Trophoblast cell (in vitro differentiated cells and primary cell): ENCODE data around the gene LEMD2.

Experiments
- DNase-seq, 2 donors: peaks; one replicate each; pipeline ENCODE4 v3.0.0-alpha.2; 2016
- H2AFZ ChIP-seq: 2 replicates; pipeline ENCODE4 v1.6.1; 2013; ENCODE audit warnings: low read length, moderate library complexity, mild to moderate bottlenecking; ENCODE audit not compliant: insufficient read depth, poor library complexity
- H2AK5ac ChIP-seq: 2 replicates; pipeline ENCODE4 v1.6.1; 2013; ENCODE audit warnings: mild to moderate bottlenecking, low read length
- H2BK120ac ChIP-seq: 2 replicates; pipeline ENCODE4 v1.6.1; 2013; ENCODE audit warnings: low read length, mild to moderate bottlenecking, moderate library complexity; ENCODE audit not compliant: insufficient read depth, poor library complexity
- H2BK12ac ChIP-seq: 2 replicates; pipeline ENCODE4 v1.6.1; 2013; ENCODE audit warnings: mild to moderate bottlenecking, low read length, moderate library complexity
- H2BK5ac ChIP-seq: 2 replicates; pipeline ENCODE4 v1.6.1; 2013; ENCODE audit warnings: low read length, low read depth, moderate library complexity, mild to moderate bottlenecking; ENCODE audit not compliant: poor library complexity
- H3K14ac ChIP-seq: 2 replicates; pipeline ENCODE4 v1.6.1; 2013; ENCODE audit warnings: mild to moderate bottlenecking, low read length
- H3K18ac ChIP-seq: 2 replicates; pipeline ENCODE4 v1.6.1; 2013; ENCODE audit warnings: mild to moderate bottlenecking, low read length
- H3K23ac ChIP-seq: 2 replicates; pipeline ENCODE4 v1.6.1; 2013; ENCODE audit warnings: low read length
- H3K27ac ChIP-seq: 2 replicates; pipeline ENCODE4 v1.5.1; 2013; ENCODE audit warnings: low read depth, mild to moderate bottlenecking, inconsistent platforms, low read length, moderate library complexity
- H3K27me3 ChIP-seq: 2 replicates; pipeline ENCODE4 v1.6.1; 2013; ENCODE audit warnings: inconsistent platforms, mild to moderate bottlenecking, low read length, moderate library complexity; ENCODE audit not compliant: insufficient read depth
- H3K36me3 ChIP-seq, 2 experiments: 1 replicate in 1 of 2; 2 replicates in 1 of 2; pipeline ENCODE4 v1.6.1; 2013; ENCODE audit warnings: low read length in 2 of 2, mild to moderate bottlenecking in 2 of 2, moderate library complexity in 1 of 2; ENCODE audit not compliant: insufficient read depth in 2 of 2, control insufficient read depth in 1 of 2
- H3K4ac ChIP-seq: 2 replicates; pipeline ENCODE4 v1.6.1; 2013; ENCODE audit warnings: low read depth, mild to moderate bottlenecking, low read length, moderate library complexity
- H3K4me1 ChIP-seq, 2 experiments: 1 replicate in 1 of 2; 2 replicates in 1 of 2; pipeline ENCODE4 v1.6.1; 2013; ENCODE audit warnings: low read length in 2 of 2, mild to moderate bottlenecking in 2 of 2, moderate library complexity in 1 of 2; ENCODE audit not compliant: insufficient read depth in 2 of 2, control insufficient read depth in 1 of 2
- H3K4me2 ChIP-seq: 2 replicates; pipeline ENCODE4 v1.6.1; 2013; ENCODE audit warnings: inconsistent platforms, mild to moderate bottlenecking, low read length, moderate library complexity
- H3K4me3 ChIP-seq: 2 replicates; pipeline ENCODE4 v1.5.1; 2013; ENCODE audit warnings: mild to moderate bottlenecking, low read depth, low read length, inconsistent platforms
- H3K79me1 ChIP-seq: one replicate; pipeline ENCODE4 v1.6.1; 2013; ENCODE audit warnings: low read length
- H3K79me2 ChIP-seq: 2 replicates; pipeline ENCODE4 v1.6.1; 2013; ENCODE audit warnings: low read length, mild to moderate bottlenecking; ENCODE audit not compliant: control insufficient read depth, insufficient read depth, poor library complexity
- H3K9ac ChIP-seq: 2 replicates; pipeline ENCODE4 v1.6.1; 2013; ENCODE audit warnings: mild to moderate bottlenecking, low read length
- H3K9me3 ChIP-seq: 2 replicates; pipeline ENCODE4 v1.6.1; 2013; ENCODE audit warnings: low read depth, mild to moderate bottlenecking, control low read depth, inconsistent platforms, low read length; ENCODE audit not compliant: insufficient read depth
- H4K12ac ChIP-seq: 2 replicates; pipeline ENCODE4 v1.6.1; 2013; ENCODE audit warnings: low read depth, mild to moderate bottlenecking, low read length, moderate library complexity
- H4K8ac ChIP-seq: 2 replicates; pipeline ENCODE4 v1.6.1; 2013; ENCODE audit warnings: low read depth, mild to moderate bottlenecking, low read length, moderate library complexity
- H4K91ac ChIP-seq: one replicate; pipeline ENCODE4 v1.6.1; 2013; ENCODE audit warnings: low read depth, mild to moderate bottlenecking, low read length, moderate library complexity
- WGBS: extraction: QIAGEN DNeasy Blood & Tissue Kit; methylation state at CpG from one replicate; pipeline ENCODE4 v1.1.7; 2013; ENCODE audit warnings: missing lambda C conversion rate; ENCODE audit not compliant: insufficient read length, insufficient coverage; ENCODE audit errors: extremely low coverage; 5-methylcytosine and 5-hydroxymethylcytosine counted together

The LEMD2 gene

DNA sequence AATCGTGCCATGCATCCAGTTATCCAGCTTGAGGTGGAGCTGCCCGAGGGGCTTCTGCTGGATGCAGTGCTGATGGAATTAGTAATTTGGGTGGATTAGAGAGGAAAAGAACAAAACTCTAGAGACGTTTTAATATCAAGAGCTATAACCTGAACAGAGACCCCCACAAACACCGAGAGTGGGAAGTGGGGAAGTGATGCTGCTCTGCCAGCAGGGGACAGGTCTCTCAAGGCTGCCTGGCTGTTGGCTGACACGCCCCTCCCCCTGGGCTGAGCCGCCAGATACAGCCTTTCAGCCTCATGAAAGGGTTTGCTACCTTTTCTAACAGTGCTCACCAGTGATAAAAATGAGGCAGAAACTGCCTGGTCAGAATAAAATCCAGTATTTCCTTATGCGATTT, 9.6 kb downstream of the LEMD2 start:
- H2BK120ac ChIP-seq: no peak overlapping the region
- peaks cover 19 to 21% of the 10 kb centered on the region in 2 experiments for H3K4me1 ChIP-seq
- no peak overlapping the region for H2AK5ac ChIP-seq
- H4K91ac ChIP-seq: no peak overlapping the region
- H3K14ac ChIP-seq: no peak overlapping the region
- no peak overlapping the region for H3K27ac ChIP-seq
- no peak overlapping the region for H2BK12ac ChIP-seq
- H3K36me3 ChIP-seq: peaks cover 77 to 84% of the 10 kb centered on the region in 2 experiments
- H3K27me3 ChIP-seq: no peaks in the 10 kb centered on the region
- H3K9ac ChIP-seq: no peak overlapping the region
- peaks cover 7% of the 10 kb centered on the region for H3K79me1 ChIP-seq
- no peak overlapping the region for H3K4me3 ChIP-seq
- no CpG with 5 or more reads among the region's 7 CpGs for WGBS
- no peak for DNase-seq
- H3K23ac ChIP-seq: no peak overlapping the region
- H3K79me2 ChIP-seq: no peaks in the 10 kb centered on the region
- H4K12ac ChIP-seq: no peak overlapping the region
- H2AFZ ChIP-seq: no peak overlapping the region
- no peak overlapping the region for H2BK5ac ChIP-seq
- no peak overlapping the region for H3K4ac ChIP-seq
- no peak overlapping the region for H3K18ac ChIP-seq
- no peak overlapping the region for H3K4me2 ChIP-seq
- H3K9me3 ChIP-seq: peaks cover 1% of the 10 kb centered on the region
- no peak overlapping the region for H4K8ac ChIP-seq

DNA sequence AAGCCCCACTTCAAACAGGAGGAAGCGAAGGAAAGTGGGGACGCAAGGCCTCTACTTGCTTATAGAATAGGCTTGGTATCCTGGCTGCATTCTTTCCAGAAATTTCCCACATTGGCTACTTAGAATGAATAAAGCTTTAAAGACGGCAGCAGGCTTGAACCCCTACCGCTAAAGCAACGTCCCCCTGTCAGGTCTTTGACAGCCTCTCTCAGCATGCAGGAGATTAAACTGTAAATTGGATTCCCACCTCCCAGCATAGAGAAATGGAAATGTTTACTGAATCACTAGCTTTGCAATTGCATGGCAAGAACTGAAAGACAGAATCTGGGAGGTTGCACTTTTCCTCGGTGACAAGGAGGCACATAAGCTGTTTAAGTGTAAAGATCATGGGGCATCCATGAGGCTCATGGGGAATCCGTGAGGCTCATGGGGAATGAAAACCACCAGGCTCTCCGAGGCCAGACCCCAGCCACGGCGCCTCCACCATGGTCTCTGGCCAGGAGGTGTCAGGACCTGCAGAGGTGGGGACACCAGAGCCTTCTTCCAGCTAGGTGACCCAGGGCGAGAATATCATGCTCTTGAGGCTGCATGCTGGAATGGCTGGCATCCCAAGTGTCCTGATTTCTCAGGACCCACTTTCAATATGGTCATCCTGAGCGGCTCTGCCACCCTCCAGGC, 10.3 kb downstream of the LEMD2 start:
- peaks cover 7% of the 10 kb centered on the region for H3K79me1 ChIP-seq
- H4K12ac ChIP-seq: no peak overlapping the region
- H3K9ac ChIP-seq: no peak overlapping the region
- H4K91ac ChIP-seq: no peak overlapping the region
- no peak overlapping the region for H2BK5ac ChIP-seq
- H3K4ac ChIP-seq: no peak overlapping the region
- no peak overlapping the region for H3K4me2 ChIP-seq
- no peak overlapping the region for H3K23ac ChIP-seq
- no peak overlapping the region for H2AK5ac ChIP-seq
- H3K14ac ChIP-seq: no peak overlapping the region
- no peak overlapping the region for H2BK12ac ChIP-seq
- H3K36me3 ChIP-seq: peaks cover 75 to 81% of the 10 kb centered on the region in 2 experiments
- peaks cover 19 to 21% of the 10 kb centered on the region in 2 experiments for H3K4me1 ChIP-seq
- H2BK120ac ChIP-seq: no peak overlapping the region
- peaks cover 1% of the 10 kb centered on the region for H3K9me3 ChIP-seq
- H3K79me2 ChIP-seq: no peaks in the 10 kb centered on the region
- no peak overlapping the region for H3K27ac ChIP-seq
- WGBS: no CpG with 5 or more reads among the region's 12 CpGs
- H3K18ac ChIP-seq: no peak overlapping the region
- no peak overlapping the region for H3K4me3 ChIP-seq
- H3K27me3 ChIP-seq: no peaks in the 10 kb centered on the region
- H2AFZ ChIP-seq: no peak overlapping the region
- no peak overlapping the region for H4K8ac ChIP-seq
- no peak for DNase-seq

DNA sequence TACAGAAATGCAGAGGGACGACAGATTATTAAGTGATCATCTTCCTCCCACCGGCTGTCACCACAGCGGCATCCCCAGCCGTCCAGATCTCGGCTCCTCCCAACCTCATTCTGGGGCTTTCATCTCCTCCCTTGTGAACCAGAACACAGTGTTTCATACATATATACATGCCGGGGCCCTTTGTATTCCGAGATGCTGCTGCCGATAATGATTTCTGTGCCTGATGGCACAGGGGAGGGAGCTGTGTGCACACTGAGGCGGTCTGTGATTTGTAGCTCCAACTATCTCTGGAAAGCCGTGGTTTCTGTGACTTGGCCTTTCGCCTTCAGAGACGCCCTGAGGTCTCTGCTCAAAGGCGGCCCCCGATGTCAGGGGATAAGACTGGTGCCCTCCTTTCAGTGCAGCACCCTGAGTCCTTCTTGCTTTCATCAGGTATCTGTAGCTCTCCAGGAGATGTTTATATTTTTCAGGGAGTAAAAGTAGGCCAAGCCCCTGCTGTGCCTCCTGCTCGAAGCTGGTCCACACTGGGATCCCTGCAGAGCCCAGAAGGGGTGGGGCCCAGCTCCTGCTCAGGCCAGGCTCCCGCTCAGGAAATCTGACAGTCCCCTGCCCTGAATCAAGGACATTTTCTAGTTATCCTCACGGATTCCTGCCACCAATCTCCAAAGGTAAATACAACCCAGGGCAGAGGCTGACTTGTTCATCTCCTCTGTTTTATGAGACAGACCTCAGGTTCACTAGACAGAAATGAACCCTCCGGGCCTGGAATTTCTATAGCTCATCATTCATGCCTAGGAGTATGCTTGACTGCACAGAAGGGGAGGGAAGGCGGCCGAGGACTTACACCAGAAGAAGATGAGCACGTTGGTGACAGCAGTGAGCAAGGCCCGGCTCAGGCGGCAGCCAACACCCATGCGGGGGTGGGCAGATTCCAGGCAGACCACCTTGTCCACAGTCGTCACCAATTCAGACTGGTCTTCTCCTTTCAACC, 11.2 kb downstream of the LEMD2 start:
- Histone ChIP-seq H4K12ac (no peak overlapping the region), H2AFZ (no peak overlapping the region), H2BK120ac (no peak overlapping the region), H3K4me1 (peaks cover 18 to 20% of the 10 kb centered on the region in 2 experiments), H3K79me2 (no peaks in the 10 kb centered on the region), H3K9ac (no peak overlapping the region), H2BK12ac (no peak overlapping the region), H3K18ac (no peak overlapping the region), H3K14ac (no peak overlapping the region), H4K8ac (no peak overlapping the region), H3K23ac (no peak overlapping the region), H3K36me3 (peaks cover 75 to 81% of the 10 kb centered on the region in 2 experiments), H2BK5ac (no peak overlapping the region), H3K4ac (no peak overlapping the region), H3K4me2 (no peak overlapping the region), H3K27me3 (no peaks in the 10 kb centered on the region), H2AK5ac (no peak overlapping the region), H3K9me3 (peaks cover 1% of the 10 kb centered on the region), H3K27ac (no peak overlapping the region), H3K79me1 (peaks cover 7% of the 10 kb centered on the region), H3K4me3 (no peak overlapping the region), H4K91ac (no peak overlapping the region)
- DNase-seq: no peak
- no CpG with 5 or more reads among the region's 25 CpGs for WGBS

DNA sequence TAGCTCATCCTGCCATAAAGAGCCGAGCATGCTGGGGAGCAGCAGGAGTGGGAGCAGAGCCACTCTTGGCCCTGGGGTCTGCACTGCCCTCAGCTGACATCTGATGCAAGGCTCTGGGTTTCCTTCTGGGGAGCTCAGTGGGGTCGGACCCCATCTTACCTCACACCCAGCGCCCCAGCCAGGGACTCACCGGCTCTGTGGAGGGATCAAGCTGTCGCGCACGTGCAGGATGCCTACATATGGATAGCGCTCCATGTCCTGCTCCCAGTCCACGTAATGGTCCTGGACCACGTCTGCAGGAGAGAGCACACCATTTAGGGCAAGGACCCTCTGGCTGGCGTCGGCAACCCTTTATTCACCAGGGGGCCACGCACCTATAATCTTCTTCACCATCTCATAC, 12.2 kb downstream of the LEMD2 start:
- WGBS: no CpG with 5 or more reads among the region's 13 CpGs

More for the DNA sequence above, 12.2 kb downstream of the LEMD2 start:
- H4K91ac ChIP-seq: no peak overlapping the region
- no peak overlapping the region for H2BK120ac ChIP-seq
- H4K12ac ChIP-seq: no peak overlapping the region
- H3K4me3 ChIP-seq: no peak overlapping the region
- H3K27me3 ChIP-seq: no peaks in the 10 kb centered on the region
- H3K9me3 ChIP-seq: peaks cover 1% of the 10 kb centered on the region
- no peak overlapping the region for H3K27ac ChIP-seq
- peaks cover 3% of the 10 kb centered on the region for H3K79me1 ChIP-seq
- no peak overlapping the region for H3K14ac ChIP-seq
- no peak overlapping the region for H2BK12ac ChIP-seq
- H3K4ac ChIP-seq: no peak overlapping the region
- H3K4me2 ChIP-seq: no peak overlapping the region
- no peak overlapping the region for H2BK5ac ChIP-seq
- no peak overlapping the region for H2AK5ac ChIP-seq
- no peak overlapping the region for H4K8ac ChIP-seq
- H3K18ac ChIP-seq: no peak overlapping the region
- peaks cover 75 to 84% of the 10 kb centered on the region in 2 experiments for H3K36me3 ChIP-seq
- H3K4me1 ChIP-seq: peaks cover 17 to 18% of the 10 kb centered on the region in 2 experiments
- H3K79me2 ChIP-seq: peaks cover 1% of the 10 kb centered on the region
- no peak overlapping the region for H3K23ac ChIP-seq
- H2AFZ ChIP-seq: no peak overlapping the region
- DNase-seq: no peak
- no peak overlapping the region for H3K9ac ChIP-seq
